HG02852 (cell line): ENCODE data around the gene METTL8.
A peak's percentile ranks its signal among the peaks of the same experiment; 100 is the strongest.
"Not testable (repeated sequence)": the region's sequence is repeated elsewhere in the genome, so short reads cannot be mapped to it uniquely, and the experiment has no call there.

Source experiments
- ATAC-seq: cut with Tn5 transposase; IDR thresholded peaks from one replicate; pipeline ENCODE4 v1.9.1; 2021; ENCODE audit warnings: mild to moderate bottlenecking, moderate library complexity; ENCODE audit not compliant: unreplicated experiment

METTL8 gene

DNA sequence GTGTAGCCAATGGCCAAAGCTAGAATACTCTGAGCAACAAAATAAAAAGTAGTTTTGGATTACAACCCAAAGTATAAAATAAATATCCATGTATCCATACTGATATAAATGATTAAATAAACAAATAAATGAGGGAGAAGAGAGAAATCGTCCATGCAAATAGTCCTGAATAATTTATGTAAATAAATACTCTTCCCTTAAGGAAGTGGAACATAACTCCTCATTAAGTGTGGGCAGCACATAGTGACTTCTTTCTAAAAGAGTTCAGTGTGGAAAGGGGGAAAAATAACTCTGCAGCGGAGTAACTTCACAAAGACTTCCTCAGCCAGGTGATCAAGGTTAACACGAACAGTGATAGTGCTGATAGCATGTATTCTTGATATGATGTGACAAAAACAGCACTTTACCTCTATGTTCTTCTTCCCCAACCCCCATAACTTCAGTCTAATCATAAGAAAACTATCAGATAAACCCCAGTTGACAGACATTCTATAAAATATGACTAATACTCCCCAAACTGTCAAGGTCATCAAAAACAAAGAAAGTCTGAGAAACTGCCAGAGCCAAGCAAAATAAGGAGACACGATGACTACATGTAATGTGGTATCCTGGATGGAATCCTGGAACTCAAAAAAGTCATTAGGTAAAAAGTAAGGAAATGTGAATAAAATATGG lies 30.7 kb downstream of the METTL8 start:
- ATAC-seq: no peak

DNA sequence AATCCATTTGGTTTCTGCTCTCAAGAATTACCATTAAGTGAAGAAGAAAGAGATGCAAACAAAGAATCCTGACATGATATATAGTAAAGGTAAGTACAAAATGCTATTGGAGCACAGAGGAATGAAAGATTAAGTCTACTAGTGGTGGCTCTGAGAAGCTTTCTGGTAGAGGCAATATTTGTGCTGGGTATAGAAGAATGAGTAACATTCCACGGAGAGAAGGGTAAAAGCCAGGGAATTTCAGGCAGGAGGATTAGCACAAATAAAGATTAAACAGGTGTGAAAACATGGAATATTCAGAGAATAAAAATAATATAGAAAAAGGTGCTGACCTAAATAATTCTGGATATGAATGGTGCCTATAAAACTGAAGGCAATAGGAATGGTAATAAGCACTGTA lies 31.8 kb downstream of the METTL8 start:
- no peak for ATAC-seq

DNA sequence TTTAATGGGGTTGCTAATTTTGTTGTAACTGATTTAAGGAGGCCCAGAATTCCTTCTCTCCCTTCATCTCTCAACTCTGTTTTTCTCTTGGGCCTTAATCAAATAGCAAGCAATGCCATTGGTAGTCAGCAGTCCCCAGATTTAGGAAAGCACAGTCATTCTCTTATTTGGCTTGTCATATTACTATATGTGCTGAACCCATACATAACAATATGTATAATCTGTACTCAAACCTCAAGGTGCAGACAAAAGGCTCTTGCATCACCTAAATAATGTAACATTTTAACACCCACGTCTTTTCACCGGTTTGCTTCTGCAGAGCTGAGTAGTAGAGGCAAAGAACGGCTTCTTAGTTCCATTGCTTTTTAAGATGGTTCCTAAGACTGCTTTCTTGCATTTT lies 33.4 kb downstream of the METTL8 start:
- ATAC-seq: no peak

DNA sequence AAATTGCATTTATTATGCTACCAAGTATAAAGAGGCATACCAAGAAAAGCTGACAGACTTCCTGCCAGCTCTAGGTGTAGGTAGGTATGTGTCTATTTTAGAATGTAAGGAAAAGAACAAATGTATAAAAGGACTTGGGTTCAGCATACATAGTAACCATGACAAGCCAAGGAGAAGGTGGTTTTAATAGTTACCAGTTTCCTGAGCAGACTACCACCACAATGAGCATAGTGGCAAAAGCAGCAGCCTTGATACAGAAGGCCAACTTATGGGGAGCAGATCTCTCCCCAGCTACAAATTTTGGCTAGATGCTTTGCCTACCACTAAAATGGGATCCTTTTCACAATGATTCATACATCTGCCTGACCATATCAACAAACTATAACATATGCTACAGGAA lies 34.5 kb downstream of the METTL8 start:
- ATAC-seq: no peak

DNA sequence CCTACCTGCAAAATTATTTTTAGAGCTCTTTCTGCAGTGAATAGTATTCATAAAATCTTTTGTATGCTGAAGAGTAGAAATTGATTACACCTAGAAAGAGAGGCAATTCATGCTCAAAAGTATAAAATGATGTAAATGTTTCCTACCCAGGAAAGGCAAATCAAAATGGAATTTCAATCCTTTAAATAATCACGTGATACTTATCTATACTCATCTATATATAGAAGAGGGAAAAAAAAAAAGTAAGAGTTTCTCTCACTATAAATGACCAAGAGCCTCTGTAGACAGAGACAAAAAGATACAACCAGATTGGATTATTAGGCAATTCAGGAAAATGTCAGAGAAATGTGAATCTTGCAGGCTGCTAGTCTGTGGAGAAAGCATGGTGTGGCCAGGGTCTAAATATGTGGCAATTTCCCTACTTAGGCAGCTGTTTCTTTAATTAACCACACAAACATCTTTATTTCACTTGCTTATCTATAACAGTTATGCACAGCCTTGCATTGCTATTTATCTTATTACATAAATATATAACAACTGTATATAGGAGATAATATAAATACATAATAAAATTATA lies 39.5 kb downstream of the METTL8 start:
- no peak for ATAC-seq

DNA sequence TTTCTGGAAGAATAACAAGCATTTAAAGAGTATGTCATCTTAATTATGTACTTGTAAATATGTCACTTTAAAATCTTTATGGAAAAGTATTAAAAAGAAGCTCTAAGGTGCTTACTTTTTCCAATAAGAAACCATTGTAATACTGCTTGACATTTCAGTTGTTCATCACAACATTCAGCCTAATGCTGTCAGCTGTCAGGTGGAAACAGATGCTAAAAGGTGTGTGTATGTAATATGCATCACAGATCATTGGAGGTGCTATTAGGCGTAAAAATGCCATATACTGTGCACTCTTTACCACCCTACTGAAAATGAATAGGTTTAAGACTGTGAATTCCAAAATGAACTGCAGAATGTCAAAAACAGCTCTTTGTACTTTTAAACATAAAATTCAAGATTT lies 40.3 kb downstream of the METTL8 start:
- no peak for ATAC-seq

DNA sequence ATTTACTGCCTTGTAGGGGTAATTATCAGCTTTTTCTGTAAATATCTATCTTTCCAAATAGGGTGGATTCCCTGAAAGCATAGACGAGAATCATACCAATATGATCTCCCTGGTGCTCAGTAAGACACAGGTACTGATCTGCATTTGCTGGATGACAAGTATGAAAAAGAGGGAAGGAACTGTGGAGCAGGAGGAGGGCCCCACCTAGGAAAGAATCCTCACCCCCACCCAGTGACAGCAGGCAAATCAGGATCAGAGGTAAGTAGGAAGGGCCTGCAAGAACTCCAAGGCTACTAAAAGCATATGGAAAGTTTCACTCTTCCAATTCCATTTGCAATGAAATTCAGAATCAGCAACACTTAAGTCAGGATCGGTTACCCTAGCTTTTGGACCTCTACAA lies 42.3 kb downstream of the METTL8 start:
- ATAC-seq: no peak

DNA sequence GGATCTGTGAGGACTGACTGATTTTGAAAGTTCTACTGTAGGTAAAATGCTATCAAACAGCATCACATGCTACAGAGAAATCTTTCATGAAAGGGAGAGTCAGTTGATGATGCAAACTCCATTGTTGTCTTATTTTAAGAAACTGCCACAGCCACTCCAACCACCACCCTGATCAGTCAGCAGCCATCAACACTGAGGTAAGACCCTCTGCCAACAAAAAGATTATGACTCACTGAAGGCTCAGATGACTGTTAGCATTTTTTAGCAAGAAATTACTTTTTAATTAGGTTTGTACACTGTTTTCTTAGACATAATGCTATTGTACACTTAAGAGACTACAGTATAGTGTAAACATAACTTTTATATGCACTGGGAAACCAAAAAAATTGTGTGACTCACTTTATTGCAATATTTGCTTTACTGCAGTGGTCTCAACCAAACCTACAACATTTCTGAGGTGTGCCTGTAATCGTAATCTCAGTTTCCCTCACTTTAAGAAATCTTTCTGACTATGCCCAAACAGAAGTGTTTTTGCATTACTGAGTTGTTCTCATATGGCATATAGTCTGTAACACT lies 42.8 kb downstream of the METTL8 start:
- ATAC-seq: no peak

DNA sequence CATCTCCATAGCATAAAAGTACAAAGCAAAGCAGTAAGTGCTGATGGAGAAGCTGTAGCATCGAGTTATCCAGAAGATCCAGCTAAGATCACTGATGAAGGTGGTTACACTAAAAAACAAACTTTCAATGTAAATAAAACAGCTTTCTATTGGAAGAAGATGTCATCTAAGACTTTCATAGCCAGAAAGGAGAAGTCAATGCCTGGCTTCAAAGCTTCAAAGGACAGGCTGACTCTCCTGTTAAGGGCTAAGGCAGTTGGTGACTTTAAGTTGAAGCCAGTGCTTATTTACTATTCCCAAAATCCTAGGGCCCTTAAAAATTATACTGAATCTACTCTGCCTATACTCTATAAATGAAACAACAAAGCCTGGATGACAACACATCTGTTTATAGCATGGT lies 44.0 kb downstream of the METTL8 start:
- ATAC-seq: peak; percentile 32

DNA sequence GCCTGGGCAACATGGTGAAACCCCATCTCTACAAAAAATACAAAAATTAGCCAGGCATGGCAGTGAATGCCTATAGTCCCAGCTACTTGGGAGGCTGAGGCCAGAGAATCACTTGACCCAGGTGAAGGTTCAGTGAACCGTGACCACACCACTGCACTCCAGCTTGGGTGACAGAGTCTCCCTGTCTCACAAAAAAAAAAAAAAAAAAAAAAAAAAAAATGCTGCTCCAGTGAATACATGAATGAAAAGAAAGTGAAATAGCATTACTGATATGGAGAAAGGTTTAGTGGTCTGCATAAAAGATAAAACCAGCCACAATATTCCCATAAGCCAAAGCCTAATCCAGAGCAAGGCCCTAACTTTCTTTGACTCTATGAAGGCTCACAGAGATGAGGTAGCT lies 44.5 kb downstream of the METTL8 start:
- peak; percentile 43 for ATAC-seq

DNA sequence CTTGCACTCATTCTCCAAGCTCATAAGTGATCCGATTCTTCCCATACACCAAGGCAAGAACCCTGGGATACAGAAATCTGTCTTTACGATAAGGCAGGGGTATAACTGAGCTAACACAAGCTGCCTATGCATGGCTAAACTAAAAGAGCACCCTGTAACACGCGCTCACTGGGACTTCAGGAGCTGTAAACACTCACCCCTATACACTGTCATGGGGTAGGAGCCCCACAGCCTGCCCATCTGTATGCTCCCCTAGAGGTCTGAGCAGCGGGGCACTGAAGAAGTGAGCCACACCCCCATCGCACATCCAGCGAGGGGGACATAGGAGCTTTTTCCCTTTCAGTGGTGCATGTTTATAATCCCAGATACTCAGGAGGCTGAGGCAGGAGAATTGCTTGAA lies 46.7 kb downstream of the METTL8 start:
- no peak for ATAC-seq

DNA sequence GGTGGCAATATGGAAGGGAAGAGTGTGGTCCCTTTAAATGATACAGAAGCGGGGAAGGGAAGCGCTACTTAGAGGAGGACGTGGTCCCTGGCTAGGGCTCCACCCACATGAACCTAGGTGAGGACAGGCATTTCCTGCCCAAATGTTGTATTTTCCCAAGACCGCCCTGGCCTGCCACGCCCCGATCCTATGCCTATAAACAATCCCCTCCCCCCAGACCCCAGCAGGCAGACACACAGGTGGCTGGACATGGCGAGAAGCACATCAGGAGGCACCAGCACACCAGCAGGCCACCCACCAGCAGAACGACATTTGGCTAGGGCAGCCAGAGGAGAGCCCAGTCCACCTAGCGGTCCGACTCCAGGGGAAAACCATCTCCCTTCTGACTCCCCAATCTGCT lies 47.2 kb downstream of the METTL8 start:
- no peak for ATAC-seq

DNA sequence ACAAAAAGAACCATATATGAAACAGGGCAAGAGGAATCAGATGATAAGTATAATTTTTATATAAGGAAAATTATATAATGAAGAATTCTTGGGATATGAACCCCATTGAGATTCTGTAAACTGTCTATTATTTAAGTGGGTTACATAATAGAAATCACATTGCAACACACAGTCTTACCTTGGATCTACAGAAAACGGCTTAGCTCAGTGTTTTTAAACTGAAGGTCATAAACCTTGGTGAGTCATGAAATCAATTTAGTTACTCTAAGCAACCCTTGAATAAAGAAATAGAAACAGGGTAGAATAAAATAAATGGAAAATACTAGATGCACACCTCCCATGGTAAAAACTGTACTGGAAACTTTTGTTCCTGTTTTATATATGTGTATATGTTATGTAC lies 50.7 kb downstream of the METTL8 start:
- no peak for ATAC-seq

DNA sequence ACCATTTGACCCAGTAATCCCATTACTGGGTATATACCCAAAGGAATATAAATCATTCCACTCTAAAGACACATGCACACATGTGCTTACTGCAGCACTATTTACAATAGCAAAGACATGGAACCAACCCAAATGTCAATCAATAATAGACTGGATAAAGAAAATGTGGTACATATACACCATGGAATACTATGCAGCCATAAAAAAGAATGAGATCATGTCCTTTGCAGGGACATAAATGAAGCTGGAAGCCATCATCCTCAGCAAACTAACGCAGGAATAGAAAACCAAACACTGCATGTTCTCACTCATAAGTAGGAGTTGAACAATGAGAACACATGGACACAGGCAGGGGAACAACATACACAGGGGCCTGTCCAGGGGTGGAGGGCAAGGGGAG lies 51.6 kb downstream of the METTL8 start:
- not testable (repeated sequence) for ATAC-seq

DNA sequence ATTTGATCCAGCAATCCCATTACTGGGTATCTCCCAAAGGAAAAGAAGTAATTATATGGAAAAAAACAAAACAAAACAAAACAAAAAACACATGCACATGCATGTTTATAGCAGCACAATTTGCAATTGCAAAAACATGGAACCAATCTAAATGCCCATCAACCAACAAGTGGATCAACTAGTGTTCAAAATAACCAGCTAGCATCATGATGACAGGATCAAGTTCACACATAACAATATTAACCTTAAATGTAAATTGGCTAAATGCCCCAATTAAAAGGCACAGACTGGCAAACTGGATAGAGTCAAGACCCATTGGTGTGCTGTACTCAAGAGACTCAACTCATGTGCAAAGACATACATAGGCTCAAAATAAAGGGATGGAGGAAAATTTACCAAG lies 55.9 kb downstream of the METTL8 start:
- ATAC-seq: not testable (repeated sequence)

DNA sequence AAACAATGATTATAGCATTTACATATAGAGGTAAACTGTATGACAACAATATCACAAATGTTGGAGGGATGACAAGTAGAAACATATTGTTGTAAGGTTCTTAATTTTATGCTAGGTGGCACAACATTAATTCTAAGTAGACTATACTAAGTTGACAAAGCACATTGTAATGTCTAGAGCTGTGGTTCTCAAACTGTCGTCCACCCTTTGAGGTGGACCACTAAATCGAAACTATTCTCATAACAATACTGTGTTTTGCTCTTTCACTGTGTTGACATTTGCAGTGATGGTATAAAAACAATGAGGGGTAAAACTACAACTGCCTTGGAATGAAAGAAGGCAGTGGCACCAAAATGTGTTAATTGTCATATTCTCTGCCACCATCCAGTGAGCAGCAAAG lies 66.1 kb downstream of the METTL8 start:
- no peak for ATAC-seq

DNA sequence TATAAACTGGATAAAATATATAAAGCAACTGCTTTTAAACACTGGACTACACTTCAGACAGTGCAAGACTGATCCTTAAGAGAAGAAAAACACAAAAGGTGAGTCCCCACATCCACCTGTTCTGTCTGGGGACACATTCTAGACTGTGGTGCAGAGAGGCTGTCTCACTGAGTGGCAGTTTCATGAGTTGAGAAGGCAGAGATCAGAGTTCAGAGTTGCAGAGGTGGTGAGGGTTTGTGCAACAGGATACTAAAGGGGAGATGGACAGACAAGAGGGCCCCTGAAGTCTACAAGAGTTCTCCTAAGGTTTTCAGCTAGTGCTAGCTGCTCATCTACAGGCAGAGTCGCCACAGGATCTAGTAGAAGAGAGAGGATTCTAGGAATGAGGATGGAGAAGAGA lies 68.0 kb downstream of the METTL8 start:
- ATAC-seq: no peak

DNA sequence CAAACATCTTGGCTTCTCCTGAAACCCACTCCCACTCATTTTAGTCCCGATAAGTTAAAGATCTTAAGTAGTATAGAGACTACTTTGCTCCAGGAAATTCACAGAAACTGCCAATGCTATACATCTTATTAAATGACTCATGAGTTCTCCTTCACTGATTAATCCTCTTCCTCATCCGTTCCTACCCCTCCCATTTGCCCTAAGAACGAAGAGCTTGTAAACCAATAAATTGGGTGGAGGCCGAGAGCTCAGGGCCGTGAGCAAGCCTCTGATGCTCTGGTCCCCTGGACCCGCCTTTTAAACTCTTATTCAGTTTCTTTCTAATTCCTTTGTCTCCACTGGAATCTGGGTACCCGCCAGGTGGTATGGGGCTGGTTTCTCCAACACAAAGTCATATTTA lies 68.6 kb downstream of the METTL8 start:
- ATAC-seq: no peak

DNA sequence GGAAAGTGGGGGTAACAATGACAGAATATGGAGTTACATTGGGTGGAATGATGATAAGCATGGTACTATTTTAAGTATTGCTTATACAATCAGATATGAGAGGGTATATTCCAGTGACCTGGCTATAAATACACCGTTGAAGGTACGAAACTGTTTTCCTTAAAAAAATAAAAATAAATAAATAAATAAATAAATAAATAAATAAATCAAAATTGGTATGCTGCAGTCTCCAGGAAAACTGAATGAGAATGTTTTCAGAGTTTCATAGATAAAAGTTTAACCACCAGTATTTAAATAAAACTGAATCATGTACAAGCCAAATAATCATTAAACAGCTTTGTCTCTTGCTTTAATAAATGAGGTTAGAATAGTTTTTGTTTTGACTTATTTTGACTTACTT lies 71.4 kb downstream of the METTL8 start:
- no peak for ATAC-seq

DNA sequence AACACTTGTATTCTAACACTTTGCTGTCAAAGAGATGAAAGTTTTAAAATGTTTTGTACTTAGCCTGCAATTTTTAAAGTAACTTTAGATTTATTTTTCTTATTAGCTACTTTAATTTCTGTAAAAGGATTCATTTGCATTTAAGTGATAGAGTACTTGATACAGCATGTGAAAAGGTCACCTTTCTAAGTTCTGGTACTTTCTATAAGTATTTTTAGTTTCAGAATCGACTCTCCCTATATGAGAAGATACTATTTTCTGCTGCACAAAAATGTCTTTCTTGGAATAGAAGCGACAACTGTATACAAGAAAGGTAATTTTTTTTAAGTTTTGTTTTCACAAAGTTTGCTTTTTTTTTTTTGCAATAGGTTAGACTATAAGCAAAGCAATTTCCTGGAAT lies 72.9 kb downstream of the METTL8 start:
- ATAC-seq: no peak

DNA sequence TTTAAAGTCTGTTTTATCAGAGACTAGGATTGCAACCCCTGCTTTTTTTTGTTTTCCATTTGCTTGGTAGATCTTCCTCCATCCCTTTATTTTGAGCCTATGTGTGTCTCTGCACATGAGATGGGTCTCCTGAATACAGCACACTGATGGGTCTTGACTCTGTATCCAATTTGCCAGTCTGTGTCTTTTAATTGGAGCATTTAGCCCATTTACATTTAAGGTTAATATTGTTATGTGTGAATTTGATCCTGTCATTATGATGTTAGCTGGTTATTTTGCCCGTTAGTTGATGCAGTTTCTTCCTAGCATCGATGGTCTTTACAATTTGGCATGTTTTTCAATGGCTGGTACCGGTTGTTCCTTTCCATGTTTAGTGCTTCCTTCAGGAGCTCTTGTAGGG lies 80.0 kb downstream of the METTL8 start:
- not testable (repeated sequence) for ATAC-seq

DNA sequence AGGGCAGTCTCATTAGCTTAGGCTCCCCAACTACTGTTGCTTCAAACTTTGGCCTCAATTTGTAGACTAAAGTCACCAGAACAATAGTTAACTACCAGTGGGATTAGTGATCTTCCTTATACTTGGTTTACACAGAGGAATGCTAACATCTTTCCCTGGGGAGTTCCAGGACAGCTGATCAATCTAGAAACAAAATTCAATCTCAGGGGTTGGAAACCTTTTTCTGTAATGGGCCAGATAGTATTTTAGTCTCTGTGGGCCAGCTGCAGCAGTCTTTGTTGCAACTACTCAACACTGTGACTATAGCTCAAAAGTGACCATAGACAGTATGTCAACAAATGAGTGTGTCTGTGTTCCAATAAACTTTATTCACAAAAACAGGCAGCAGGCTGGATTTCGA lies 85.7 kb downstream of the METTL8 start:
- ATAC-seq: no peak

DNA sequence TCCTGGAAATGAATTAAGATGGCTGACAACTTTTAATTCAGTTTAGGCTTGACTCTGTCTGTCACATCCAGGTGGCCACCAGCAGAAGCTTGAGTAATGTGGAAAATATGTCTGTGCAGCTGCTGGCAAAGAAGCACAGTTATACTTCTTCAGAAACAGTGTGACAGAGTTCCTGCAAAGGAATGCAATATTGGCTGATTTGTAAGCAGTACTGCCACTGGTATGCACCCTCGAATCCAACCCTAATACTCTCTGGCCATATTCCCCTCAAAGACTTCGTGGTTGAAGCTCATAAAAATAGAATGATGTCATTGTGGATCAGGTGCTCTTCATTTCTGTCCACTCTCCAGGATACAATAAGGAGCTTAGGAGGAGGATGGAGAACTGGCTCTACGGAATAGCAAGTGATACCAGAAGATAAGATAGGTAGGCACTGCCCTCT lies 86.2 kb downstream of the METTL8 start:
- no peak for ATAC-seq
